Measurements from ENCODE around the gene CDK5RAP2.

GRCh38 chr9:120410925-120411501 lies 169.0 kb downstream of the CDK5RAP2 start:
- TF ChIP-seq CTCF (optimal IDR thresholded peaks at IDR 0.05 in 1 of 3, IDR thresholded peaks at IDR 0.05 in 1 of 3, conservative IDR thresholded peaks at IDR 0.05 in 1 of 3; ENCODE audit: extremely low read depth in 1 of 3, insufficient read depth in 2 of 3, low read length in 3 of 3) (no peak), EZH2 (IDR thresholded peaks at IDR 0.05; ENCODE audit: low read length) (no peak)
